AG04450 (cell line): ENCODE measurements around the gene FAM131B. TPM values are rescaled to one million over a fixed set of nuclear protein-coding genes. Genes with fewer than 3 reads are reported as not detected.
A peak's percentile ranks its signal among the peaks of the same experiment; 100 is the strongest.

ENCODE experiments used
- CTCF ChIA-PET: fragments of 300-600, 350-600 bp; formaldehyde crosslinking; extraction: SDS; loops from one replicate; lab custom pipeline; 2022; ENCODE audit warnings: antibody characterized with exemption, inconsistent platforms; lab: Charles Lee
- POLR2A ChIA-PET: fragments of 350-600 bp; formaldehyde crosslinking; extraction: SDS; loops from one replicate; lab custom pipeline; 2021; ENCODE audit warnings: antibody characterized with exemption, inconsistent platforms; lab: Yijun Ruan, JAX
- DNase-seq: peaks from one replicate; pipeline ENCODE4 v3.0.0-alpha.2; 2011; ENCODE audit warnings: low read depth, low spot score
- H3K27ac ChIP-seq: one replicate; pipeline ENCODE4 v1.5.1; 2012; ENCODE audit warnings: low read depth, low read length, control low read depth
- H3K27me3 ChIP-seq: one replicate; pipeline ENCODE4 v1.6.0; 2012; ENCODE audit warnings: low read length; ENCODE audit not compliant: control insufficient read depth, insufficient read depth
- H3K4me3 ChIP-seq: 2 replicates; pipeline ENCODE4 v1.5.1; 2011; ENCODE audit warnings: mild to moderate bottlenecking, low read depth, low read length, control low read depth
- H3K9me3 ChIP-seq: 2 replicates; pipeline ENCODE4 v1.5.1; 2012; ENCODE audit warnings: low read length; ENCODE audit not compliant: control insufficient read depth, insufficient read depth
- polyA plus RNA-seq: library from polyadenylated mRNA; depleted of rRNA; stranded (reverse); fragments of >200 nt; gene quantifications from 2 replicates; pipeline ENCODE4 v1.2.3, GENCODE V29; 2011
- TF ChIP-seq, protein P1 (sequence below): IDR thresholded peaks from 2 replicates; pipeline ENCODE4 v1.5.1; 2011; ENCODE audit warnings: low read depth, low read length, control low read depth, inconsistent platforms

Gene FAM131B
- polyA plus RNA-seq, 1 experiment = 3.1 TPM

DNA sequence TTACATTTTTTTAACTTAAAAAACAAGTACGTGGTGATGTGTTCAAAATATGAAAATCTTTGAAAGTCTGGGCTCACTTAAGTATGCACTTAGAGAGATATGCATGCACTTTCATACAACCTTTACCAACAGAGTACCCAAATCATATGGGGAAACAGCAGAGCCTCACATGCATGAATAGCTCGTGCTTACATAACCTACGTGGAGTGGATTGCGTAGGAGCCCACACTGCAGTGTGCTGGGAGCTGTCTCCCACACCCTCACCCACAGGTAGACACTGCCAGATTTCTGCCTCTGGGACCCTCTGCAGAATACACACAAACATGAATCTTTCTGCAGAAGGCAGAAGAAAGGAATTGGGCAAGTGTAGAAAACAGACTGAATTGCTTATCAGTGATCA lies 46.0 kb downstream of the FAM131B start:
- TF ChIP-seq, protein P1, sequence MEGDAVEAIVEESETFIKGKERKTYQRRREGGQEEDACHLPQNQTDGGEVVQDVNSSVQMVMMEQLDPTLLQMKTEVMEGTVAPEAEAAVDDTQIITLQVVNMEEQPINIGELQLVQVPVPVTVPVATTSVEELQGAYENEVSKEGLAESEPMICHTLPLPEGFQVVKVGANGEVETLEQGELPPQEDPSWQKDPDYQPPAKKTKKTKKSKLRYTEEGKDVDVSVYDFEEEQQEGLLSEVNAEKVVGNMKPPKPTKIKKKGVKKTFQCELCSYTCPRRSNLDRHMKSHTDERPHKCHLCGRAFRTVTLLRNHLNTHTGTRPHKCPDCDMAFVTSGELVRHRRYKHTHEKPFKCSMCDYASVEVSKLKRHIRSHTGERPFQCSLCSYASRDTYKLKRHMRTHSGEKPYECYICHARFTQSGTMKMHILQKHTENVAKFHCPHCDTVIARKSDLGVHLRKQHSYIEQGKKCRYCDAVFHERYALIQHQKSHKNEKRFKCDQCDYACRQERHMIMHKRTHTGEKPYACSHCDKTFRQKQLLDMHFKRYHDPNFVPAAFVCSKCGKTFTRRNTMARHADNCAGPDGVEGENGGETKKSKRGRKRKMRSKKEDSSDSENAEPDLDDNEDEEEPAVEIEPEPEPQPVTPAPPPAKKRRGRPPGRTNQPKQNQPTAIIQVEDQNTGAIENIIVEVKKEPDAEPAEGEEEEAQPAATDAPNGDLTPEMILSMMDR = no peak
- Histone ChIP-seq H3K27ac (no peak overlapping the region), H3K4me3 (no peak overlapping the region), H3K9me3 (no peaks in the 10 kb centered on the region), H3K27me3 (no peaks in the 10 kb centered on the region)
- no peak for DNase-seq
- ChIA-PET CTCF (interaction anchor here (0.5 to 0.8 kb wide), 2 partner anchors 28 to 76 kb away, joined by 3 to 5 read pairs; partner anchors contain the start of gene CASP2), POLR2A (interaction anchor here (0.7 kb wide), 1 partner anchor 17 kb away, joined by 3 read pairs; no protein-coding TSS in a partner anchor)

DNA sequence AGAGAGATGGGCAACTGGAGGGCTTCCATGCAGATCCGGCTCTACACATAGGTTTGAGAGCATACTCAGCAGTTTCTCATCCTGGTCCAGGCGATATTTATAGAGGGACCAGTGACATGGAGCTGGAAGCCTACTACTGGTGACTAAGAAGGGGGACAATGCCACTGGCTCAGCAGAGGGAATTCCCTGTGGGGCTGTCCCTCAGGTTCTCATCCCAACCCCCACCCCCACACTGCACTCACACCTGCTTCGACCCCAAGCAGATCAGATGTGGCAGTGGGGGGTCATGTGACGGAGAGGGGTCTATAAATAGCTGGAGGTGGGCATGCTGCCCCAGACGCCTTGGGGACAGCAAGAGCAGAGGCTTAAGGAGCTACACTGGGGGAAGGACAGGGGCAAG lies 46.7 kb downstream of the FAM131B start, which contains the start of gene CLCN1:
Gene CLCN1, plus strand, starts transcription at position 336 of the 400 bp plus-strand sequence. CDS start 102 bp downstream, outside the sequence.
- Histone ChIP-seq H3K27me3 (no peaks in the 10 kb centered on the region), H3K9me3 (no peaks in the 10 kb centered on the region), H3K4me3 (no peak within 1 kb of the TSS), H3K27ac (no peak within 1 kb of the TSS)
- TF ChIP-seq, protein P1 = no peak
- CTCF ChIA-PET = interaction anchor here (0.5 to 1.2 kb wide), 5 partner anchors 10 to 101 kb away, joined by 3 to 5 read pairs (median 3); partner anchors contain the start of gene CASP2
- POLR2A ChIA-PET = interaction anchor here (0.7 kb wide), 1 partner anchor 16 kb away, joined by 3 read pairs; no protein-coding TSS in a partner anchor
- no peak for DNase-seq

DNA sequence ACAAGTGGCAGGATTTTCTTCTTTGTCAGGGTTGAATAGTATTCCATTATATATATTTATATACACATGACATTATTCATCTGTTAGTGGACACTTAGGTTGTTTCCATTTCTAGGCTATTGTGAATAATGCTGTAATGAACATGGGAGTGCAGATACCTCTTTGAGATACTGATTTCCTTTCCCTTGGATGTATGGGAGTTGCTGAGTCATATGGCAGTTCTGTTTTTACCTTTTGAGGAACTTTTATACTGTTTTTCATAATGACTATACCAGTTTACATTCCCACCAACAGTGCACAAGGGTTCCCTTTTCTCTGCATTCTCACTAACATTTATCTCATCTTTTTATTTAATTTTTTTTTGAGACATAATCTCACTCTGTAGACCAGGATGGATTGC lies 48.4 kb downstream of the FAM131B start:
- H3K9me3 ChIP-seq = no peaks in the 10 kb centered on the region
- ChIA-PET POLR2A (no interaction called here), CTCF (no interaction called here)
- no peak for DNase-seq
- H3K27ac ChIP-seq = no peak overlapping the region
- TF ChIP-seq, protein P1 = no peak
- H3K4me3 ChIP-seq = no peak overlapping the region
- H3K27me3 ChIP-seq = no peaks in the 10 kb centered on the region

DNA sequence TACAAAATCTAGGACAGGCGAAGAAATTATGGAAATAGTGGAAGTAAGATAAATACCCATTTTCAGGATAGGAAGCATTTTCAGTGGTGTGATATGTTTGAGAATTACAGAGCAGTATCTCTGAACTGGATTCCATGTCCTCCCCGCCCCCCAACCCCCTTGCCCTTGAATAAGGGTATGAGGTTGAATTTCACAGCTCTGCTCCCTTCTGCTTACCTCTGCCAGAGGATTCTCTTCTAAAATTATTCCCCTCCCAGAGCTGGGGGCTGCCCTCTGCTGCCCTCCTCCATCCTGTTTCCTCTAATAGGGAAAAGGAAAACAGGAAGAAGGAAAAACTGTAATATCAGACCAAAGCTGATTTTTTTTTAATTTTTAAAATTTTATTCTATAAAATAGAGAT lies 53.9 kb downstream of the FAM131B start:
- H3K9me3 ChIP-seq = no peaks in the 10 kb centered on the region
- H3K27me3 ChIP-seq = no peaks in the 10 kb centered on the region
- no peak overlapping the region for H3K4me3 ChIP-seq
- ChIA-PET POLR2A (interaction anchor here (0.6 kb wide), 1 partner anchor 22 kb away, joined by 3 read pairs; no protein-coding TSS in a partner anchor), CTCF (interaction anchor here (0.7 to 1.6 kb wide), 6 partner anchors 9 to 71 kb away, joined by 3 to 10 read pairs (median 4); no protein-coding TSS in a partner anchor)
- DNase-seq = no peak
- TF ChIP-seq, protein P1 = no peak
- no peak overlapping the region for H3K27ac ChIP-seq

DNA sequence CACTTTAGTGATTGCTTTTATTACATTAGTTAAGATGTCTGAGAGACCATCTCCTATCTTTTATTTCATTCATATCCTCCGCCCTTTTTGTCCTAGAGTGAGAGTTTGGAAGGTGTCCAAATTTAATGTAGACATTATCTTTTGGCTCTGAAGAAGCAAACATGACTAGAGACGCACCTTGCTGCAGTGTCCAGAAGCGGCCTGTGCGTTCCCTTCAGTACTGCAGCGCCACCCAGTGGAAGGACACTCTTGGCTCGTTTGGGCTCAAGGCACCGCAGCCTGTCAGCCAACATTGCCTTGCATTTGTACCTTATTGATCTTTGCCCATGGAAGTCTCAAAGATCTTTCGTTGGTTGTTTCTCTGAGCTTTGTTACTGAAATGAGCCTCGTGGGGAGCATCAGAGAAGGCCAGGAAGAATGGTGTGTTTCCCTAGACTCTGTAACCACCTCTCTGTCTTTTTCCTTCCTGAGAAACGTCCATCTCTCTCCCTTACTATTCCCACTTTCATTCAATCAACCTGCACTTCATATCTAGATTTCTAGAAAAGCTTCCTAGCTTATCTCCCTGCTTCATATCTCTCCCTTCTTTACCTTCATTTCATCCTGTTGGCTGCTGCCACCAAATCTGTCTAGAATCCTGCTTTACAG lies 57.0 kb downstream of the FAM131B start:
- ChIA-PET POLR2A (interaction anchor here (0.6 kb wide), 1 partner anchor 12 kb away, joined by 3 read pairs; no protein-coding TSS in a partner anchor), CTCF (interaction anchor here (0.7 to 2.7 kb wide), 4 partner anchors 9 to 65 kb away, joined by 3 to 24 read pairs (median 9); no protein-coding TSS in a partner anchor)
- TF ChIP-seq, protein P1 = peak; percentile 63

More for the DNA sequence above, 57.0 kb downstream of the FAM131B start:
- Histone ChIP-seq H3K9me3 (no peaks in the 10 kb centered on the region), H3K4me3 (no peak overlapping the region), H3K27me3 (no peaks in the 10 kb centered on the region), H3K27ac (no peak overlapping the region)
- no peak for DNase-seq
